ENCODE measurements around the gene NGFR. TPM values are rescaled to one million over a fixed set of nuclear protein-coding genes. Genes with fewer than 3 reads are reported as not detected.

Gene NGFR
- total RNA-seq, 1 donor from 2014 or later, result 334 TPM

- no peak for DNase-seq (ENCODE audit: low read depth, low spot score)
- H3K4me3 Mint-ChIP-seq, result no peak overlapping the region
- H3K4me1 Mint-ChIP-seq, result peaks cover 5% of the 10 kb centered on the region
- TF ChIP-seq CTCF (conservative IDR thresholded peaks at IDR 0.05), result no peak
- H3K9me3 Mint-ChIP-seq, result no peaks in the 10 kb centered on the region
- no peaks in the 10 kb centered on the region for H3K36me3 Mint-ChIP-seq (ENCODE audit: low read depth)
- H3K27me3 Mint-ChIP-seq (ENCODE audit: low read depth), result no peaks in the 10 kb centered on the region
- H3K27ac Mint-ChIP-seq (ENCODE audit: unreplicated experiment), result no peak overlapping the region
Observed at GRCh38 chr17:49528966-49529365, 33.9 kb downstream of the NGFR start.

GRCh38 chr17:49530118-49530517, 35.0 kb downstream of the NGFR start:
- Mint-ChIP-seq H3K27me3 (ENCODE audit: low read depth) (no peaks in the 10 kb centered on the region), H3K4me1 (peaks cover 5% of the 10 kb centered on the region)
- TF ChIP-seq CTCF (conservative IDR thresholded peaks at IDR 0.05), result no peak

GRCh38 chr17:49543860-49544259, 48.8 kb downstream of the NGFR start:
- no peak overlapping the region for H3K27ac Mint-ChIP-seq (ENCODE audit: unreplicated experiment)
- no peak for DNase-seq (ENCODE audit: low read depth, low spot score)
- H3K4me1 Mint-ChIP-seq, result peaks cover 29% of the 10 kb centered on the region
- no peak for TF ChIP-seq CTCF (conservative IDR thresholded peaks at IDR 0.05)
- H3K9me3 Mint-ChIP-seq, result peaks cover 2% of the 10 kb centered on the region
- no peak overlapping the region for H3K4me3 Mint-ChIP-seq
- H3K36me3 Mint-ChIP-seq (ENCODE audit: low read depth), result no peaks in the 10 kb centered on the region
- H3K27me3 Mint-ChIP-seq (ENCODE audit: low read depth), result no peaks in the 10 kb centered on the region

More at GRCh38 chr17:49530118-49530517, 35.0 kb downstream of the NGFR start:
- Mint-ChIP-seq H3K27ac (ENCODE audit: unreplicated experiment) (no peak overlapping the region), H3K9me3 (no peaks in the 10 kb centered on the region), H3K4me3 (no peak overlapping the region), H3K36me3 (ENCODE audit: low read depth) (no peaks in the 10 kb centered on the region)
- DNase-seq (ENCODE audit: low read depth, low spot score), result no peak

GRCh38 chr17:49545007-49545660, 50.0 kb downstream of the NGFR start:
- no peak for DNase-seq (ENCODE audit: low read depth, low spot score)
- peaks cover 34% of the 10 kb centered on the region for H3K4me1 Mint-ChIP-seq
- no peak overlapping the region for H3K27ac Mint-ChIP-seq (ENCODE audit: unreplicated experiment)
- H3K36me3 Mint-ChIP-seq (ENCODE audit: low read depth), result no peaks in the 10 kb centered on the region
- H3K27me3 Mint-ChIP-seq (ENCODE audit: low read depth), result no peaks in the 10 kb centered on the region
- no peaks in the 10 kb centered on the region for H3K9me3 Mint-ChIP-seq
- H3K4me3 Mint-ChIP-seq, result no peak overlapping the region
- no peak for TF ChIP-seq CTCF (conservative IDR thresholded peaks at IDR 0.05)

- DNase-seq (ENCODE audit: low read depth, low spot score), result no peak
- Mint-ChIP-seq H3K36me3 (ENCODE audit: low read depth) (no peaks in the 10 kb centered on the region), H3K4me1 (peaks cover 34% of the 10 kb centered on the region)
Observed at GRCh38 chr17:49545806-49546545, 50.9 kb downstream of the NGFR start.

More at GRCh38 chr17:49545806-49546545, 50.9 kb downstream of the NGFR start:
- TF ChIP-seq CTCF (conservative IDR thresholded peaks at IDR 0.05), result no peak
- no peak overlapping the region for H3K27ac Mint-ChIP-seq (ENCODE audit: unreplicated experiment)
- H3K27me3 Mint-ChIP-seq (ENCODE audit: low read depth), result no peaks in the 10 kb centered on the region
- no peak overlapping the region for H3K4me3 Mint-ChIP-seq
- H3K9me3 Mint-ChIP-seq, result no peaks in the 10 kb centered on the region

Measured in neural crest cell (in vitro differentiated cells).